HG02852 (cell line): Measurements from ENCODE around the gene IQGAP2.

ENCODE experiments used
- ATAC-seq: cut with Tn5 transposase; IDR thresholded peaks from one replicate; pipeline ENCODE4 v1.9.1; 2021; ENCODE audit warnings: mild to moderate bottlenecking, moderate library complexity; ENCODE audit not compliant: unreplicated experiment

IQGAP2 gene

GRCh38 chr5:76694317-76694716, 291.2 kb downstream of the IQGAP2 start:
- no peak for ATAC-seq

GRCh38 chr5:76695346-76695745, 292.3 kb downstream of the IQGAP2 start:
- no peak for ATAC-seq

GRCh38 chr5:76696251-76696650, 293.2 kb downstream of the IQGAP2 start:
- ATAC-seq: no peak

GRCh38 chr5:76697670-76698069, 294.6 kb downstream of the IQGAP2 start:
- no peak for ATAC-seq

DNA sequence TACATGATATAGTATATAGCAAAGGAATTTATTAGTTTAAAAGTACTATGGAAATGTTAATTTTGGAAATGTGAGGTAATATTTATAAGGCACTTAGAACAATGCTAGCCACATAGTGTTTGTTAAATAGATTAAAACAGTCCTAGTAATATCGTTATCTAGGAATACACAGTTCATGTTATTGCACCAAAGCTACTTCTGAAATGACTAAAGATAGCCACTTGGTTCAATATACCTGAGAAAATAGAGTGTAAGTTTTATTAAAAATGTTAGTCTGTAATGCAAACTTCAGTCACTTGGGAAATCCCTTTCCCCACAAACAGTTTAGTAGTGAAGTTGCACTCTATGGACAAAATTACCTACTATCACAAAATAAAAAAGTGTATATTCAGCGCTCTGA, 297.5 kb downstream of the IQGAP2 start:
- ATAC-seq: no peak

DNA sequence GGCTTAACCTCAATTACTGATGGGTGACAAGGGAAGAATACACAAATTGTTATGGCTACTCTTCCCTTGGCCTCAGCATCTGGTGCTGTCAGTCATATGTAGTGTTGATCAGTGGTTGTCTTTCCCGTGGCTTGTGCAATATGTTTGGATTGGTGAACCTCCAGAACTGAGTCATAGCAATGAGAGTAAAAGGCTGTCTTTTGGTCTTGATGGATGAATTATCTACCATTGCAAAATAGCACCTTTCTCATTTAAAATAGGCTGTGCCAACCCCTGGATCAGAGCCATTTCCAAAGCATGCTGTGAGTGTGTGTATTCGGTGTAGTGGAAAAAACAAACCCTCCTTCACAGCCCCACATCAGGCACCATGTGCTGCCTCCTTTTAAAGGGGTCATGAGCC, 298.2 kb downstream of the IQGAP2 start:
- no peak for ATAC-seq

- no peak for ATAC-seq
Measured at GRCh38 chr5:76703707-76704106, 300.6 kb downstream of the IQGAP2 start.

DNA sequence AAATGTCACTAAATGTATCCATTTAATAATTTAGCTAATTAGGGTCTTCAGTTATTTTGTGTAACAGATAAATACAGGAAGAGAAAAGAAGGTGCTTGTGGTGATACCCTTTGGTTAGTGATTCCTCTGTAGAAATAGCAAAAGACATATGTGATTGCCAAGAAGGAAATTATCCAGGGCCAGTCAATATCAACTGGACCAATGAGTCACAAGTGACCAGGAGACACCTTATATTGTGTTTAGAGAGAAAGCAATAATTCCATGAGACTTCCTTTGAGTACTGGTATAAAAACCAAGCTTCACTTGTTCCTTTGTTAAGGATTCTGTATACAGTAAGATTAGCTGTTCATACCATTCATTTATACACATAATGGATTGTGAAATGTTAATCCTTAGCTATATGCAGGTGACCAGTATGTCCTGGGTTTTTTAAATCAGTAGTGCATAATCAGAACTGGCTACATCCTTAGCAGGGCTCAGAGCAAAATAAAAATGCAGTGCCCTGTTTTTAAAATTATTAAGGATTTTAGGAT, 301.1 kb downstream of the IQGAP2 start:
- ATAC-seq: no peak

- no peak for ATAC-seq
Measured at GRCh38 chr5:76705574-76705973, 302.5 kb downstream of the IQGAP2 start.

DNA sequence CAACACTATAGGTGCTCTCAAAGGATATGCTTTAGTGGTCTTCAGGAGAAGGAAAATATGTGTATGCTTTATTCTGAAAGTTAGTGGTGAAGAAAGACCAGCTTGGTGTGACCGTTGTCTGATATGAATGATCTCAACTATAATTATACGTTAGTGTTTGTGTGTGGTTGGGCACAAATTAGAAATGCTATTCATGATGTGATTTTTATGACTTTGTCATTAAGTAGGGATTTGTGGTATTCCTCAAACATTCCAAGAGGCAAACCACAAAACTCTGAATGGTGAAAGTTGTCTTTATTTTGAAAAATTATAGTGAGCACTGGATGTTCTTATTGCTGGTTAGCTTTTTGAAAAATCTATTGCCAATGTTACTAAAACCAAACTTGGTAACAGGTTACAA, 306.7 kb downstream of the IQGAP2 start:
- ATAC-seq: no peak

- no peak for ATAC-seq
Measured at GRCh38 chr5:76710991-76711390, 307.9 kb downstream of the IQGAP2 start.

DNA sequence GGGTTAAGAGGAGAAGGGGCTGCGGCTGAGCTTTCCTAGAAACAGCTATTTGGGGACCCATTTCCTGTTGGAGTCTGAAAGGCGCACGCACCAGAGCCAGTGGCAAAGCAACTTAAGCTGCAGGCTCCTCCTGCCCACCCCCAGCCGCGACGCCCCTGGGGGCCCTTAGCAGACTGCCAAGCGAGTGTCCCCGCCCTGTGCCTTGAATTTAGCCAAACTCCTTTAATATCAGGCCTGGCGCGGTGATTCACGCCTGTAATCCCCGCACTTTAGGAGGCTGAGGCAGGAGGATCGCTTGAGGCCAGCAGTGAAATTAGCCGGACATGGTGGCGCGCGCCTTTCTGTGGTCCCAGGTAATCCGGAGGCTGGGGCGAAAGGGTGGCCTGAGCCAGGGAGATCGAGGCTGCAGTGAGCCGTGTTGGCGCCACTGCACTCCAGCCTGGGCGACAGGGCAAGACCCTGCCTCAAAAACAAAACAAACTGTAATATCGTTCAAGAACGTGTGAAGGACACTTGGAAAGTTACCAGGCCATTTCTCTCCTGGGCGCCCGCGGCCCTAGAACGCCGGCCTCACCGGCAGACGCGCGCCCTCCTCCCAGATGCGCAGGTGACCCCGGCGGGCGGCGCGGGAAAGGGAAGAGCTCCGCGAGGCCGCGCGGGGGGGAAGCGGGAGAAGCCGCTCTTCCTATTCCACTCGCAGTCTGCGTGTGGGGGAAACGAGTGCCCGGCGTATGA, 311.8 kb downstream of the IQGAP2 start:
- ATAC-seq: no peak

DNA sequence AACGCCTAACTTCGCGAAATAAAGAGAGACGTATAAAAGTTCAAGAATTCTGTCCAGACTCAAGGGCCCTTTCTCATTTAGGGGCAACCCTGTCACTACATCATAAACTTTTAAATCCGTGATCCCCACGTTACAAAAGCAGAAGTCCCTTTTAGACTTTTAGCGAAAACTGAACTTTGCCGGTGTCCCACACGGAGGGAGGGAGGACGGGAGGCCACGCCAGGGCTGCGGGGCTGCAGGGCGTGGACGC, 312.3 kb downstream of the IQGAP2 start:
- peak; percentile 27 for ATAC-seq

DNA sequence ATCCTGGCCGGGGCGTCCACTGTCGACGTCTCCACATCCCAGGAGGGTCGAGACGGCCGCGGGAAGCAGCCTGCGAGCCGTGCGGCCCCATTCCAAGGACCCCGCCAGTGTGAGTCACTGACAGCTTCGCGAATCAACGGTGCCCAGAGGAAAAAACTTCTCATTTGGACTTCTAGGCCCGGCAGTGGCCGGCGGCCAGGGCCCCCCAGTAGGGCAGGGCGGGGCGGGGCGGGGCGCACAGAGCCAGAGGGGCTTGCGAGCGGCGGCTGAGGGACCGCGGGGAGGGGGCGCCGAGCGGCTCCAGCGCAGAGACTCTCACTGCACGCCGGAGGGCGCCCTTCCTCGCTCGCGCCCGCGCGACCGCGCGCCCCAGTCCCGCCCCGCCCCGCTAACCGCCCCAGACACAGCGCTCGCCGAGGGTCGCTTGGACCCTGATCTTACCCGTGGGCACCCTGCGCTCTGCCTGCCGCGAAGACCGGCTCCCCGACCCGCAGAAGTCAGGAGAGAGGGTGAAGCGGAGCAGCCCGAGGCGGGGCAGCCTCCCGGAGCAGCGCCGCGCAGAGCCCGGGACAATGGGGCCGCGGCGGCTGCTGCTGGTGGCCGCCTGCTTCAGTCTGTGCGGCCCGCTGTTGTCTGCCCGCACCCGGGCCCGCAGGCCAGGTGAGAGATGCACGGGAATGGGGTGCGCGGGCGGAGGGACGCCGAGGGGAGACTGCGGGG, 312.8 kb downstream of the IQGAP2 start, which contains the start of gene F2R:
Gene F2R (plus strand): TSS at position 391 of the 720 bp plus-strand sequence. CDS start 182 bp downstream, at position 573.
- ATAC-seq: peak; percentile 53

- no peak for ATAC-seq
Measured at GRCh38 chr5:76716456-76717157, 313.5 kb downstream of the IQGAP2 start.

GRCh38 chr5:76717222-76718083, 314.4 kb downstream of the IQGAP2 start:
- ATAC-seq: no peak

DNA sequence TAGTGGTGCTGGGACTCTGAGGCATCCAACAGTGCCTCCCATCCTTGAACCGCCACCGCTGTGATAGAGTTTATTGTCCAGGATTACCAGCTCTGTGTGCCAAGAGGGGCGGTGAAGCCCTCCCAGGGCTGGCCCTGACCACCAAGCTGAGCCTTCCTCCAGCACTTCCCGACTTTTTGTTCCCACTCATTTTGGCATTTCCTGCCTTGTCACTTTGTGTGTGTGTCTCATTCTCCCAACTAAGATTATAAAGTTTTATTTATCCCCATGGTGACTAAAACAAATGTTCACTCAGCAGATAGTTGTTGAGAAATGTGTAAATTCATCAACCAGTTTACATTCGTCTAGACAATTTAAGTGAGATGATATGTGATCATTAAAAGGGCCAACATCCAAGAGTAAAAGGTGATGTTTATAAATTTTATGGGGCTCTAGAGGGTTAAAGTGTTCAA, 315.3 kb downstream of the IQGAP2 start:
- no peak for ATAC-seq

GRCh38 chr5:76718880-76719279, 315.8 kb downstream of the IQGAP2 start:
- ATAC-seq: no peak

- ATAC-seq: peak; percentile 94
Measured at GRCh38 chr5:76720988-76721569, 318.0 kb downstream of the IQGAP2 start.

GRCh38 chr5:76723266-76723665, 320.2 kb downstream of the IQGAP2 start:
- ATAC-seq: no peak
